HG03064 (cell line): ENCODE results near the gene POLDIP2.

Experiments
- ATAC-seq: cut with Tn5 transposase; IDR thresholded peaks from one replicate; pipeline ENCODE4 v1.9.1; 2021; ENCODE audit warnings: low read depth; ENCODE audit not compliant: unreplicated experiment

Gene POLDIP2

GRCh38 chr17:28367641-28368305 is 10.4 kb upstream of the POLDIP2 start:
- no peak for ATAC-seq

DNA sequence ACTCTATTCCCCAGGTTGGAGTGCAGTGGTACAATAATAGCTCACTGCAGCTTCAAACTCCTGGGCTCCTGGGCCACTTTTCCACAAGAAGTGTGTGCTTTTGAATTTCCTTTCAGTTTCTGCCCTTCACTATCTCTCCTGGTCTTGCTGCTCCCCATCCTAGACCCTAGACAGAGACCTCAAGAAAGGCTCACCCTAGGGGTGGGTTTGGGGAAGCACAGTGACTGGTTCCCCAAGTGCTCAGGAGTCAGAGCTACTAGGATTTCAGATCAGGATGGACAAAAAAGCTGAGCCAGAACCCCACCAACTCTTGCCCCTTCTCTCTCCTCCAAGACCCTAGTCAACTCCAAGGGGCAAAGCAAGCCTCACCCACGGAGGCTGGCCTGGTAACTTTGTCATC is 9.3 kb upstream of the POLDIP2 start:
- ATAC-seq = no peak

DNA sequence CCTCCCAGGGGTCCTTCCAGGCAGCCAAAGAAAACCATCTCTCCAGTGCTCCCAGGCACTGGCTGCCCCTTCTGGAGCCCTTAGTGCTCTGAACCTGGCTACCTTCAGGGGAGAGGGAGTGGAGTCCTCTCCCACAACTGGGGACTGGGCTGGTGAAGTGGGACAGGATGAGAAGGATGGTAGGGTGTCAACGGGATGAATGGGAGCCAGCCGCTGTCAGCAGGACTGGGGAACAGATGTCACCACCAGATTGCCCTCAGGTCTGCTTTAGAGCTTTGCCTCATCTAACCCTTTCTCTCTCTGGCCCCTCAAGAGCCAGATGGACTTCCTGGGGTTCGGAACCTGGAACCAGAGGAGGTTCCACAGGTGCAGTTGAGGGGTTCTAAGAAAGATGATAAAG is 8.2 kb upstream of the POLDIP2 start:
- no peak for ATAC-seq

DNA sequence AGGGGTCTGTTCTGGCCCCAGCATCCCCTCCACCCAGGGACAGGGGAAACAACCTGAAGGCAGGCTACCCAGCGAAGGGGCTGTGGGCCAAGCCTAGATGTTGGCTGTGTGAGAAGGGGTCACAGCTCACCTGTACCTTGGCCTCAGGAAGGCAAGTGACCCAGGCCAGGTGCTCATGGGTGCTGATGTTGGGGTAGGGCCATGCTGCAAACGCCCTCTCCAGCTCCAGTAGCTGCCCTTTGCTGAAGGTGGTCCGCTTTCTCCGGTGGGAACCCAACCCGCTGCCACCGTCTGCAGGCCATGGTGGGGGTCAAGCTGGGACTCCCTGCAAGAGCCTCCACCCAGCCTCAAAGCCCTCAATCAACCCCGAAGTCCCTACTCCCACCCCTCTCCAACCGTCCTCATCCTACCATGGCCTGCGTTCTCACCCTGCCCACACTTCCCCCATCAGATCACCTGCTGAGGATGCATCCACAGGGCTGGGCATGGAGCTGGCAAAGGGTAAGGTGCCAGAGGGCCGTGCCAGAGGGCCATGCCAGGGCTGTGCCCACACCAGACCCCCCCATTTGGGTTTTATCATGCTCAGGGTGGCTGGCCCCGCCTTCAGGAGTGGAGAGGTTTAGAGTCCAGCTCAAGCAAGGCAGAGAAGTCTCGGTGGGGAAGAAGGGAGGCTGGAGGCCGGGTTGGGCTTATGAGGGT is 7.5 kb upstream of the POLDIP2 start, which contains the start of gene SEBOX:
TSS of gene SEBOX (minus strand) at position 535 of the 699 bp plus-strand sequence. CDS start at position 487, 48 bp downstream.
- no peak for ATAC-seq

DNA sequence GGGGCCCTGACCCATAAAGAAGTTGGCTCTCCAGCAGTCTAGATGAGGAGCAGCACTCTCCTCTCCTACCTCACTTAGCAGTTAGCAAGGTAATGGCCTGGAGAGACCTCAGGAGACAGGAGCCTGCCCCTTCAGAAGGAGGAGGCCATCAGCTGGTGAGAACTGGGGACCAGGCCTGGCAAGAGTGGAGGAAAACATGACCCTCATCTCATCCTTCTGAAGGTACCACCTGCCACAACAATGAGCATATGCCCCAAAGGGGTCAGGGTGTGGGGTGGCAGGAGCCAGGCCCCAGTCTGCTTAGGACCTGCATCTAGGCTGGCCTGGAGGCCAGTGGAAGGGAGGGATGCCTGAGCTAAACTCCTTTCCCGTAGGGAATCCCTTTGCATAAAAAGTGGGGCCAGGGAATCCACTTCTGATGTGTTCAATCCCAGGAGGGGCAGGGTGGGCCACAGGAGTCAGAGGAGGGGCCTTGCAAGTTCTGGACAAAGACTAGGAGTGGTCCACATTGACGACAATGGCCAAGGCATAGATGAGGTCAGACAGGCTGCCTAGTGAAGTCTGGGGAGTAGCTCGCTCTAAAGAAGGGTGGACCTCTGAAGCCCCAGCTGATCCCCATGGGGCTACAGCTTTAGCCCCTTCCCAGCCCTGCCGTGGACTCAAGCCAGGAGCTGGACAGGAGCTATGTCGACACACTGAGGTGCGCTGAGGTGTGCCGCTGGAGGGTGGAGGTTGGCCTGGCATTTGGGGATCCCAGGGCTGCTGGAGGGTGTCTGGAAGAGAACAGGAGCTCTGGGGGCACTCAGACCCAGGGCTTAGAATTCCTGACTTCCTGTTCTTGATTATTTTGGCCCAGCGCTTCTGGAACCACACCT is 6.7 kb upstream of the POLDIP2 start:
- no peak for ATAC-seq

DNA sequence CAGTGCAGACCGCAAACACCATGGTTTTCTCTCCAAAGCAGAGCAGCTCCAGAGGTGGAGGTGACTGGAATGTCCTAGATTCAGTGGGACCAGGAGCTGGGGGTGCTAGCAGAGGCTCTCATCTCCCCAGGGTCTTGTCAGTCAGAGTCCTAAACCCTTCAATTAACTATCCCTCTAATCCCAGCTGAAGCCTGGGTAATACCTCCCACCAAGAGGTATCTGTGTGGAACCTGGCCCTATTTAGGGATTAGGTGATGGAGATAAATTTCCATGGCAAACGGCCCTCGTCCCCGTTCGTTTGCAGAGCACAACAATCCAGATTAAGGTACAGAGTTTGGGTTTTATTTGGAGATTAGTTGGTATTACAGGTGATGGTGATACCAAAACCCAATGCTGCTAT is 5.9 kb upstream of the POLDIP2 start:
- no peak for ATAC-seq

GRCh38 chr17:28357901-28358197 is 522 bp upstream of the POLDIP2 start:
- ATAC-seq = no peak

DNA sequence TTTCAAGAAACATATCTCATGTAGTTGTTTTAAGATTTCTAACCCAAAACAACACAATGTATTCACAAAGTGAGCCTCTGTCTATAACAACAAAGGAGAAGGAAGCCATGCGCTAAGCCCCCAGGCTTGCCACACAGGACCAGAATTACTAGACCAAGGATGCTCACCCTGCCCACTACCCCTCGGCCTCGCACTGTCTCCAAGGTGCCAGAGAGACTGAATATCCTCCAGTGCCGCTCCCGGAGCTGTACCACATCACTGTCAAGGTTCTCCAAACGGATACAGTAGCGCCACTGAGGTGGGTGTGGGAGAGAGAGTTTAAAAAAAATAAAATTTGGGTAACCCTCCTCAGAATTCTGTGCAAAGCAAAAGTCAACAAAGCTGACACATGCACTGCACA is 7.1 kb downstream of the POLDIP2 start:
- ATAC-seq = no peak

DNA sequence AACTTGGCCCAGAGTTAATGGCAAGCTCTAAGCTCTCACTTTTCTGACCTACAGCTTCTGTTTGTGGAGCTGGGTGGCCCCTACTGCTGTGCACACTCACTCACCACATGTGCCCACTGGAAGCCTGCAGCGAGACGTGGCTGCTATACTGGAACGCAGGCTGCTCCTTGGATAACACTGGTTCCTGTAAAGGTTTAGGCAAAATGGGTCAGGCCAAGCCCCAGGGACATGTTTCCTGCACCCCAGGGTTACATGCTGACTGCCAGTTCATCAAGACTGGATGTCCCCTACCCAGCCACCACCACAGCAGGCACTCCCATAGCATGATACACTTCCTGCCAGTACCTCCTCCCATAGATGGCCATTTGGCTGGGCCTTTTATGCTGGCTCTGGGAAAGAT is 8.3 kb downstream of the POLDIP2 start:
- ATAC-seq = no peak

DNA sequence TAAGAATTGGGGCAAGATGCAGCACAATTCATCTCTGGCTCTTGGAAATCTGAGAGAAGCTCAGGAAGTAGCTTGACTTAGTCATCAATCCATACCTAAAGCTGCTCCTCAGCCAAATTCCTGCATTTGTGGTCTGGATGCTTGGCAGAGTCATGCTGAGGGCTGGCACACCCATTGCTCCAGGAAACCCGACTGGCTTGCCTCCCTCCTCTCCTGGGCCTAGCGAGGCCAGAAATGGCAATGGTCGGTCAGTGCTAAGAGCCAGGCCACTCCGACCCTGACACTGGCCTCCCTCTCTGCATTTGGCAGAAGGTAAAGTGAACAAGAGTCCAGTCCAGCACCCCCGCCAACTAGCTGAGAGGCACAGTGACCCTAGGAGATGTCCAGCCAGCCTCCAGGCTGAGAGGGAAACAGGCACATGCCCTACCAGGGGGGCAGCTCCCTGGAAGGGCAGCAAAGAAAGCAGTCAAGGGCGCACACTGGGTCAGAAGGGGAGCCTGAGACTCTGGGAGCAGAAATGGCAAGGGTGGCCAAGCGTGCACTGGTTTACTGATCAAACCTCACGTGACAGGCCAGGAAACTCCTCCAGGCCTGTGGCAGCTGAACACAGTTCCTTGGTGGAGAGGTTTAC is 10.0 kb downstream of the POLDIP2 start:
- no peak for ATAC-seq

- no peak for ATAC-seq
Observed at GRCh38 chr17:28346746-28347246, 10.5 kb downstream of the POLDIP2 start.

GRCh38 chr17:28346199-28346580 is 11.1 kb downstream of the POLDIP2 start:
- no peak for ATAC-seq

DNA sequence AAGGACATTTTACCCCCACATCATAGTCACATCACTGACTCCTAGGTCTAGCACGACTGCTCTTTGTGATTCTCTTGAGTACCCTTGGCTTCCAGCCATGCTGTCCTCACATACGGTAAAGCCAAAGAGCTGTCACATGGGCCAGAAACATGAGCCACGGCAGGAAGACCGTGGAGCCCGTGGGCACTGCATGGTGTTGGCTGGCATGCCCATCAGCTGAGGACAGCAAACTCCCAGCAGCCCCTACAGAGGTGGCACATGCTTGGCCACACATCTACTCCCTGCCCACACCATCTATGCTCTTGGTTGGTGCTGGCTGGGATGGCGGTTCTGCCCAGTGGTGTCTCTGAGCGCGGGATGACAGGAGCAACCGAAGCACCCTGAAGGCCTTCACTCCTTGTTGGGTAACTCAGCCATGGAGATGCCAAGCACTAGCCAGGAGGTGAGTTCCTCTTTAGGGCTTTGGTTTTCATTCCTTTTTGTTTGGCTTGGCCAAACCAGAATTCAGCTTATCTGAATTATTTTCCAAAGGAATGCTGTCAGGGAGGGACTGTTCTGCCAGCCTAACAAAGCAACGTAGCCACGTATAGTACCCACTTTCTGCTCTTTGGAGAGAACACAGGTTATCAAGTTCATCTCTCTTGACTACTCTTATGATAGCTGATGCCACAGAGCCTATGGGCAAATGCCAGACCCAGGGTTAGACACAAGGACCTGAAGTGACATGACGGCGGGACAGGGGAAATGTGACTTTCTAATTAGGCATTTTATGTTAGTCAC is 11.7 kb downstream of the POLDIP2 start:
- no peak for ATAC-seq

GRCh38 chr17:28344435-28344901 is 12.9 kb downstream of the POLDIP2 start:
- ATAC-seq = no peak

DNA sequence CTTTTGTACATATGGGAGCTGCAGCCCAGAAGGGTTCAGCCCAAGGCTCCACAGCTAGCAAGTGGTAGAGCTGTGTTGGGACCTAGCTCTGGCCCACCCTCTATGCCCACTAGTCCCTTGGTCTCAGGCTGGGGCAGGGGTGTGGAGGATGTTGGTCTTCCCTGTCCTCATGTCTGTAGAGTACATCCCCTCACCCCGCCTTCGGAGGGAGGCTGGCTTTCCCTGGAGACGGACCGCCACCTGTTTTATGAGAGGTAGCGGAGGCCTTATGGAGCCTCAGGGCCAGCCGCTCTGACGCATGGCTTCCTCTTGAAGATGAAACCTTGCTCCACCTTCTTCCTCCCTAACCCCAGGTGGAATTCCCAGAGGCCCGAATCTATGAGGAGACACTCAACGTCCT is 13.3 kb downstream of the POLDIP2 start:
- no peak for ATAC-seq

DNA sequence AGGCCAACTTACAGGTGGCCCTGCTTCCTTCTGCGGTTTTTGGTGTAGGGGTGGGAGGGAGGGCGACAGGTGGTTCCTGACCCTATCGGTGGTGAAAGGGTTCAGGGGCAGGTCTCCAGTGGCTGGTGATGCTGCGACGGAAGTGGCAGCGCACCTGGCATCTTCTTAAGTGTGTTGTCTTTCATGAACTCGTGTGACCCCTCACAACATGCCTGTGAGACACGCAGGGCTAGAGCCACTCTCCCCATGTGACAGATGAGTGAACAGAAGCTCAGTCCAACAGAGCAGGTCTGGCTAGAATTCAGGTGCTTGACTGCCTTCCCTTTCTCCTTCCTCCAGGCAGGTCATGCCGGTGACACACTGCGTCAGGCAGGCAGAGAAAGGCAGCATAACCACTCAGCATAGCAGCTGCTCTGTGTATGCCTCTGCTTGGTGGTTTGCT is 13.8 kb downstream of the POLDIP2 start:
- no peak for ATAC-seq

DNA sequence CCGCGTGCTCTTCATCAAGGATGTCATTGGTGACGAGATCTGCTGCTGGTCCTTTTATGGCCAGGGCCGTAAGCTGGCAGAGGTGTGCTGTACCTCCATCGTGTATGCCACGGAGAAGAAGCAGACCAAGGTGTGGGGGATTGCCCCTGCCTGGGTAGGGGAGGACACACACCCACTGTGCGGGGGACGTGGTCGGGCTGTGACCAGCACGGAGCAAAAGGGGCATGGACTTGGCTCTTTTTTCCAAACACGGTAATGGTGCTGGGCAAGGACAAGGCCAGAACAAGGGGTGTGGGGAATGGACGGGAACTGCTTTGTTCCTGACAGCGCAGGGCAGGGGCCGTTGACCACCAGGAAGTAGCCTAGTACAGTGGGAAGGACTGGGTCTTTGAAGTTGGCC is 15.0 kb downstream of the POLDIP2 start:
- no peak for ATAC-seq

- ATAC-seq = no peak
Observed at GRCh38 chr17:28341516-28341915, 15.8 kb downstream of the POLDIP2 start.

DNA sequence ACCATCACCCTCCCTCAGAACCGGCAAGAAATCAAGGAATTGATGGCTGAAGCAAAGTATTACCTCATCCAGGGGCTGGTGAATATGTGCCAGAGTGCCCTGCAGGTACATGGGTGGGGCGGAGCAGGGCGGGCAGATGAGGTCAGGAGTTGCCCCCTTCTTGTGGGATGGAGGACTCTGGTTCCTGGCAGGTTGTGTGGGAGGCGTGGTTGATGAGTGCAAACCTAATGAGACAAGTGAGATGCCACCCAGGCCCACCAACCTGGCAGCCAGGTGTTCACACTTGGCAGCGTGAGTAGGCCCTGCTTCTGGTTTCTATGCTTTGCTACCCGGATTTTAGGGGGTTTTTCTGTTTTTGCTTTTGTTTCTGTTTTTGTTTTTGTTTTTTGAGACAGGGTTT is 17.0 kb downstream of the POLDIP2 start:
- no peak for ATAC-seq

- ATAC-seq = no peak
Observed at GRCh38 chr17:28339431-28339830, 17.9 kb downstream of the POLDIP2 start.
